GM06990 (cell line): ENCODE results near the gene SLC9A9.
A peak's percentile ranks its signal among the peaks of the same experiment; 100 is the strongest.

Experiments used
- DNase-seq: peaks from one replicate; pipeline ENCODE4 v3.0.0-alpha.2; 2011; ENCODE audit not compliant: insufficient read length; ENCODE audit errors: extremely low read depth
- H3K27me3 ChIP-seq: replicated peaks from 2 replicates; pipeline ENCODE4 v1.6.0; 2011; ENCODE audit warnings: low read length; ENCODE audit not compliant: control insufficient read depth, insufficient read depth
- H3K36me3 ChIP-seq: 2 replicates; pipeline ENCODE4 v1.5.1; 2011; ENCODE audit warnings: low read length; ENCODE audit not compliant: control insufficient read depth, insufficient read depth
- H3K4me3 ChIP-seq: replicated peaks from 2 replicates; pipeline ENCODE4 v1.5.1; 2011; ENCODE audit warnings: low read depth, mild to moderate bottlenecking, control low read depth, low read length
- CTCF ChIP-seq: IDR thresholded peaks from 2 replicates; pipeline ENCODE4 v1.5.1; 2011; ENCODE audit warnings: low read length, control low read depth, mild to moderate bottlenecking, inconsistent platforms; ENCODE audit not compliant: insufficient read depth, poor library complexity, severe bottlenecking

Gene SLC9A9

GRCh38 chr3:143464850-143465249 lies 383.4 kb downstream of the SLC9A9 start:
- no peak overlapping the region for H3K4me3 ChIP-seq
- DNase-seq = peak; percentile 40
- TF ChIP-seq CTCF = no peak
- no peaks in the 10 kb centered on the region for H3K36me3 ChIP-seq
- H3K27me3 ChIP-seq = no peaks in the 10 kb centered on the region

GRCh38 chr3:143455480-143455879 lies 392.8 kb downstream of the SLC9A9 start:
- no peak for DNase-seq
- H3K4me3 ChIP-seq = no peak overlapping the region
- H3K36me3 ChIP-seq = no peaks in the 10 kb centered on the region
- no peak for TF ChIP-seq CTCF
- no peaks in the 10 kb centered on the region for H3K27me3 ChIP-seq

GRCh38 chr3:143450632-143451031 lies 397.6 kb downstream of the SLC9A9 start:
- H3K36me3 ChIP-seq = no peaks in the 10 kb centered on the region
- TF ChIP-seq CTCF = no peak
- H3K27me3 ChIP-seq = no peaks in the 10 kb centered on the region
- no peak for DNase-seq
- H3K4me3 ChIP-seq = no peak overlapping the region

GRCh38 chr3:143447491-143447890 lies 400.8 kb downstream of the SLC9A9 start:
- no peak overlapping the region for H3K4me3 ChIP-seq
- no peaks in the 10 kb centered on the region for H3K36me3 ChIP-seq
- DNase-seq = no peak
- TF ChIP-seq CTCF = no peak
- no peaks in the 10 kb centered on the region for H3K27me3 ChIP-seq

- no peak overlapping the region for H3K4me3 ChIP-seq
- TF ChIP-seq CTCF = no peak
- no peaks in the 10 kb centered on the region for H3K27me3 ChIP-seq
- no peak for DNase-seq
- no peaks in the 10 kb centered on the region for H3K36me3 ChIP-seq
Observed at GRCh38 chr3:143445118-143445517, 403.1 kb downstream of the SLC9A9 start.

GRCh38 chr3:143443851-143444331 lies 404.4 kb downstream of the SLC9A9 start:
- no peak overlapping the region for H3K4me3 ChIP-seq
- H3K27me3 ChIP-seq = no peaks in the 10 kb centered on the region
- no peak for TF ChIP-seq CTCF
- no peaks in the 10 kb centered on the region for H3K36me3 ChIP-seq
- no peak for DNase-seq
